ENCODE data around the gene WDR74. TPM values are rescaled to one million over a fixed set of nuclear protein-coding genes. Genes with fewer than 3 reads are reported as not detected.
A peak's percentile ranks its signal among the peaks of the same experiment; 100 is the strongest.

Gene WDR74
- total and polyA plus RNA-seq, 2 of the 13 experiments (the other 11 are each of a cell fraction or from before 2014, with no cell fraction given) = 77.0 to 83.3 TPM

DNA sequence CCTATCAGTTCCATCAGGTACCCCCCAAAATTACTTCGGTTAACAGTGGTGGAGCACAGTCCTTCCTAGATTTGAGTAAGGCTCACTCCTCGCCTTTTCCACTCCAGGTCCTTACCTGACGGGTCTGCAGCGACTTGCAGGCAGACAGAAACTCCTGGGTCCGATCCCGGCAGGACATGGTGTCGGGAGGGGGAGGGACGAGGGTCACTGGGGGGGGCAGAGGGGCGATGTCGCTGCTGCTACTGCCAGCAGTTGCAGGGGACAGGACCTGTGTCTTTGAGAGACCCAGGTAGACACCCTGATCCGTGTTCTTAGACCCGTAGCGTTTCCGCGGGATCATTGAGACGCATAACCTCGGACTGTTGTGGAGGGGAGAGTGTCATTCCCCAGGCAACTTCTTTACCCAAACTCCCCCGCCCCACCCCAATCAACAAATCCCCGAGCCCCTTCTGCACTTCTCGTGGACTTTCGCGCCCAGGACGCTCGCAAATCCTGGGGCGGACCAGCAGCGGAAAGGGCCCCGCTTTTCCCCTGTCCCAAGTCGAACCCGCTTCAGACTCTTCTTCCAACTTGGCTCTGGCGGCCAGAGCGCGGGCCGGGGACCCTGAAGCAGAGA lies 8.4 kb downstream of the WDR74 start:
- DNase-seq (ENCODE audit: low spot score) (peak; percentile 57), ATAC-seq (peak; percentile 49), FAIRE-seq (no peak)
- Histone ChIP-seq H3K36me3 (replicated peaks in 1 of 2; ENCODE audit: control insufficient read depth in 1 of 2, insufficient read depth in 2 of 2, low read length in 2 of 2) (peaks cover 20 to 42% of the 10 kb centered on the region in 2 experiments), H3K27me3 (ENCODE audit: control insufficient read depth in 1 of 2, insufficient read depth in 2 of 2, low read length in 2 of 2) (no peaks in the 10 kb centered on the region; a peak in 1 of 5 replicates), H2AFZ (ENCODE audit: low read length) (no peak overlapping the region), H3K9ac (ENCODE audit: insufficient read depth, low read depth, low read length) (peak overlapping the region; percentile 94), H3K4me1 (ENCODE audit: insufficient read depth, low read length) (peaks cover 32% of the 10 kb centered on the region), H4K20me1 (ENCODE audit: insufficient read depth, low read length) (no peaks in the 10 kb centered on the region), H3K79me2 (ENCODE audit: insufficient read depth, low read length) (peaks cover 29% of the 10 kb centered on the region), H3K27ac (ENCODE audit: extremely low read length, insufficient read depth, low read length) (peak overlapping the region; percentile 95), H3K9me3 (ENCODE audit: low read length) (no peaks in the 10 kb centered on the region), H3K4me2 (ENCODE audit: low read depth, low read length) (peak overlapping the region; percentile 90), H3K4me3 (replicated peaks in 1 of 3; ENCODE audit: insufficient read depth in 1 of 3, low read depth in 2 of 3, low read length in 3 of 3) (peak overlapping the region; percentile 78 to 100 (median 99))
- intact Hi-C loops (cut with micrococcal nuclease; ENCODE audit: unreplicated experiment) (loop anchor here (1.0 to 2.0 kb wide), 3 partner anchors 10 to 44 kb away; partner anchors contain the start of genes NXF1 and TMEM179B), in situ Hi-C loops (cut with HindIII; ENCODE audit: extremely low pct_ligation_motif_present, low pct_unique_long_range_greater_than_20kb) (loop anchor here (5.0 kb wide), 1 partner anchor 44 kb away; the partner anchor contains the start of gene TMEM179B)
- CTCF ChIA-PET (ENCODE audit: low intra/inter-chr PET ratio, low total read pairs) = no interaction called here
- POLR2A ChIA-PET = interaction anchor here (0.9 to 4.7 kb wide), 21 partner anchors 9 to 209 kb away, joined by 3 to 164 read pairs (median 12); partner anchors contain the start of genes B3GAT3, BSCL2, C11orf98 and CSKMT
- no TSS peak for BruUV-seq (replicated peaks)
- WGBS (ENCODE audit: low lambda C conversion rate) = 2% methylated on average over 26 of the region's 33 CpGs
- TF ChIP-seq HNF4G (IDR thresholded peaks at IDR 0.05; ENCODE audit: borderline replicate concordance, low read depth, low read length) (0 out of 2 replicates have a peak, but pooled peaks have one; percentile 10), HNF4G (CRISPR knock-in tag; IDR thresholded peaks at IDR 0.05; ENCODE audit: borderline replicate concordance, low read depth) (no peak), TARDBP (CRISPR knock-in tag; IDR thresholded peaks at IDR 0.05) (0 out of 2 replicates have a peak, but pooled peaks have one; percentile 28), MBNL3 (CRISPR knock-in tag; conservative IDR thresholded peaks at IDR 0.05) (no peak), ZNF883 (CRISPR knock-in tag; IDR thresholded peaks at IDR 0.05; ENCODE audit: not compliant biosample characterization) (peak; percentile 48), FOXA3 (CRISPR knock-in tag; IDR thresholded peaks at IDR 0.05) (peak; percentile 9; the same call in 1 of the 2 replicates), POLR2A (IDR thresholded peaks at IDR 0.05; ENCODE audit: insufficient read depth in 1 of 2, low read depth in 2 of 2, low read length in 2 of 2) (0 out of 4 replicates have a peak, but pooled peaks of 1 of the 2 experiments have one; percentile 0), NCOA1 (CRISPR knock-in tag; IDR thresholded peaks at IDR 0.05) (0 out of 2 replicates have a peak, but pooled peaks have one; percentile 62), ZNF749 (CRISPR knock-in tag; IDR thresholded peaks at IDR 0.05; ENCODE audit: borderline replicate concordance) (peak; percentile 46; the same call in 1 of the 2 replicates), MEIS1 (CRISPR knock-in tag; IDR thresholded peaks at IDR 0.05; ENCODE audit: borderline replicate concordance) (0 out of 2 replicates have a peak, but pooled peaks have one; percentile 5), PLRG1 (conservative IDR thresholded peaks at IDR 0.05) (no peak)
- TF ChIP-seq, protein P1, sequence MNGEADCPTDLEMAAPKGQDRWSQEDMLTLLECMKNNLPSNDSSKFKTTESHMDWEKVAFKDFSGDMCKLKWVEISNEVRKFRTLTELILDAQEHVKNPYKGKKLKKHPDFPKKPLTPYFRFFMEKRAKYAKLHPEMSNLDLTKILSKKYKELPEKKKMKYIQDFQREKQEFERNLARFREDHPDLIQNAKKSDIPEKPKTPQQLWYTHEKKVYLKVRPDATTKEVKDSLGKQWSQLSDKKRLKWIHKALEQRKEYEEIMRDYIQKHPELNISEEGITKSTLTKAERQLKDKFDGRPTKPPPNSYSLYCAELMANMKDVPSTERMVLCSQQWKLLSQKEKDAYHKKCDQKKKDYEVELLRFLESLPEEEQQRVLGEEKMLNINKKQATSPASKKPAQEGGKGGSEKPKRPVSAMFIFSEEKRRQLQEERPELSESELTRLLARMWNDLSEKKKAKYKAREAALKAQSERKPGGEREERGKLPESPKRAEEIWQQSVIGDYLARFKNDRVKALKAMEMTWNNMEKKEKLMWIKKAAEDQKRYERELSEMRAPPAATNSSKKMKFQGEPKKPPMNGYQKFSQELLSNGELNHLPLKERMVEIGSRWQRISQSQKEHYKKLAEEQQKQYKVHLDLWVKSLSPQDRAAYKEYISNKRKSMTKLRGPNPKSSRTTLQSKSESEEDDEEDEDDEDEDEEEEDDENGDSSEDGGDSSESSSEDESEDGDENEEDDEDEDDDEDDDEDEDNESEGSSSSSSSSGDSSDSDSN (CRISPR knock-in tag; IDR thresholded peaks at IDR 0.05) = peak; percentile 67; the same call in 1 of the 2 replicates
- TF ChIP-seq, protein P2, sequence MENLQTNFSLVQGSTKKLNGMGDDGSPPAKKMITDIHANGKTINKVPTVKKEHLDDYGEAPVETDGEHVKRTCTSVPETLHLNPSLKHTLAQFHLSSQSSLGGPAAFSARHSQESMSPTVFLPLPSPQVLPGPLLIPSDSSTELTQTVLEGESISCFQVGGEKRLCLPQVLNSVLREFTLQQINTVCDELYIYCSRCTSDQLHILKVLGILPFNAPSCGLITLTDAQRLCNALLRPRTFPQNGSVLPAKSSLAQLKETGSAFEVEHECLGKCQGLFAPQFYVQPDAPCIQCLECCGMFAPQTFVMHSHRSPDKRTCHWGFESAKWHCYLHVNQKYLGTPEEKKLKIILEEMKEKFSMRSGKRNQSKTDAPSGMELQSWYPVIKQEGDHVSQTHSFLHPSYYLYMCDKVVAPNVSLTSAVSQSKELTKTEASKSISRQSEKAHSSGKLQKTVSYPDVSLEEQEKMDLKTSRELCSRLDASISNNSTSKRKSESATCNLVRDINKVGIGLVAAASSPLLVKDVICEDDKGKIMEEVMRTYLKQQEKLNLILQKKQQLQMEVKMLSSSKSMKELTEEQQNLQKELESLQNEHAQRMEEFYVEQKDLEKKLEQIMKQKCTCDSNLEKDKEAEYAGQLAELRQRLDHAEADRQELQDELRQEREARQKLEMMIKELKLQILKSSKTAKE (CRISPR knock-in tag; IDR thresholded peaks at IDR 0.05; ENCODE audit: borderline replicate concordance) = no peak
- TF ChIP-seq, protein P3, sequence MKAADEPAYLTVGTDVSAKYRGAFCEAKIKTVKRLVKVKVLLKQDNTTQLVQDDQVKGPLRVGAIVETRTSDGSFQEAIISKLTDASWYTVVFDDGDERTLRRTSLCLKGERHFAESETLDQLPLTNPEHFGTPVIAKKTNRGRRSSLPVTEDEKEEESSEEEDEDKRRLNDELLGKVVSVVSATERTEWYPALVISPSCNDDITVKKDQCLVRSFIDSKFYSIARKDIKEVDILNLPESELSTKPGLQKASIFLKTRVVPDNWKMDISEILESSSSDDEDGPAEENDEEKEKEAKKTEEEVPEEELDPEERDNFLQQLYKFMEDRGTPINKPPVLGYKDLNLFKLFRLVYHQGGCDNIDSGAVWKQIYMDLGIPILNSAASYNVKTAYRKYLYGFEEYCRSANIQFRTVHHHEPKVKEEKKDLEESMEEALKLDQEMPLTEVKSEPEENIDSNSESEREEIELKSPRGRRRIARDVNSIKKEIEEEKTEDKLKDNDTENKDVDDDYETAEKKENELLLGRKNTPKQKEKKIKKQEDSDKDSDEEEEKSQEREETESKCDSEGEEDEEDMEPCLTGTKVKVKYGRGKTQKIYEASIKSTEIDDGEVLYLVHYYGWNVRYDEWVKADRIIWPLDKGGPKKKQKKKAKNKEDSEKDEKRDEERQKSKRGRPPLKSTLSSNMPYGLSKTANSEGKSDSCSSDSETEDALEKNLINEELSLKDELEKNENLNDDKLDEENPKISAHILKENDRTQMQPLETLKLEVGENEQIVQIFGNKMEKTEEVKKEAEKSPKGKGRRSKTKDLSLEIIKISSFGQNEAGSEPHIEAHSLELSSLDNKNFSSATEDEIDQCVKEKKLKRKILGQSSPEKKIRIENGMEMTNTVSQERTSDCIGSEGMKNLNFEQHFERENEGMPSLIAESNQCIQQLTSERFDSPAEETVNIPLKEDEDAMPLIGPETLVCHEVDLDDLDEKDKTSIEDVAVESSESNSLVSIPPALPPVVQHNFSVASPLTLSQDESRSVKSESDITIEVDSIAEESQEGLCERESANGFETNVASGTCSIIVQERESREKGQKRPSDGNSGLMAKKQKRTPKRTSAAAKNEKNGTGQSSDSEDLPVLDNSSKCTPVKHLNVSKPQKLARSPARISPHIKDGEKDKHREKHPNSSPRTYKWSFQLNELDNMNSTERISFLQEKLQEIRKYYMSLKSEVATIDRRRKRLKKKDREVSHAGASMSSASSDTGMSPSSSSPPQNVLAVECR (CRISPR knock-in tag; IDR thresholded peaks at IDR 0.05; ENCODE audit: borderline replicate concordance) = 0 out of 2 replicates have a peak, but pooled peaks have one; percentile 80

Data from HepG2 (cell line).